ENCODE data around the gene PTP4A1. TPM values are rescaled to one million over a fixed set of nuclear protein-coding genes. Genes with fewer than 3 reads are reported as not detected.

PTP4A1 gene
- total RNA-seq, 1 donor, result 24.2 TPM

- H3K27ac ChIP-seq (ENCODE audit: low read depth, low read length), result no peak overlapping the region
- H3K36me3 ChIP-seq (ENCODE audit: insufficient read depth, low read length), result no peaks in the 10 kb centered on the region
- no peak for DNase-seq (ENCODE audit: insufficient read length, low spot score, missing footprints)
- H3K9me3 ChIP-seq (ENCODE audit: low read depth, low read length), result no peaks in the 10 kb centered on the region
- peak overlapping the region; percentile 93 for H2AFZ ChIP-seq (ENCODE audit: low read length)
- H3K4me1 ChIP-seq (ENCODE audit: insufficient read depth, low read length), result peaks cover 13% of the 10 kb centered on the region
- H3K27me3 ChIP-seq (ENCODE audit: insufficient read depth, low read length), result no peaks in the 10 kb centered on the region
- no peaks in the 10 kb centered on the region for H3K79me2 ChIP-seq (ENCODE audit: insufficient read depth, low read length)
- H3K4me2 ChIP-seq (ENCODE audit: insufficient read depth, low read length), result peak overlapping the region; percentile 96
- TF ChIP-seq CTCF (IDR thresholded peaks at IDR 0.05; ENCODE audit: extremely low read depth, low read depth, low read length), result peak; percentile 95
- H3K4me3 ChIP-seq (ENCODE audit: insufficient read depth, low read length), result peak overlapping the region; percentile 73
- H4K20me1 ChIP-seq (ENCODE audit: insufficient read depth, low read length), result no peaks in the 10 kb centered on the region
Measured at GRCh38 chr6:63598049-63599036, 26.1 kb downstream of the PTP4A1 start.

GRCh38 chr6:63599243-63599642 lies 27.0 kb downstream of the PTP4A1 start:
- H2AFZ ChIP-seq (ENCODE audit: low read length), result peak overlapping the region; percentile 36

DNA sequence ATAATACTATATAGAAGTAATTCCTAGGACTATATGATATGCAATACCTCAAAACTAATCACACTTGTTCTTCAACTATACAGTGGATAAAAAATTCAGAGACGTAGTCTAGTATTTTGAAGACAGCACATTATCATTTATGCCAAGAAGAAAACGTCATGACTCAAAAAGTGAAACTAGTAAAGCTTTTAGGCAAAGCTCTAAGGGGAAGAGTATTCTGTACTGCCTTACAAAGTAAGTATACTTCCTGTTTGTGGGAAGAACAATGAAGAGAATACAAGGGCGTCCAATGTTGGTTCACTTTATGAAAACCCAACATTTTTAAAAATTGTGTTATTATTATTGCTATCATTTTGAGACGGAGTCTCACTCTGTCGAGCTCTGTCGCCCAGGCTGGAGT lies 27.9 kb downstream of the PTP4A1 start:
- Histone ChIP-seq H3K4me3 (ENCODE audit: insufficient read depth, low read length) (no peak overlapping the region), H3K4me2 (ENCODE audit: insufficient read depth, low read length) (no peak overlapping the region), H3K27me3 (ENCODE audit: insufficient read depth, low read length) (no peaks in the 10 kb centered on the region), H4K20me1 (ENCODE audit: insufficient read depth, low read length) (no peaks in the 10 kb centered on the region), H3K4me1 (ENCODE audit: insufficient read depth, low read length) (peaks cover 13% of the 10 kb centered on the region), H2AFZ (ENCODE audit: low read length) (peak overlapping the region; percentile 44), H3K79me2 (ENCODE audit: insufficient read depth, low read length) (no peaks in the 10 kb centered on the region), H3K36me3 (ENCODE audit: insufficient read depth, low read length) (no peaks in the 10 kb centered on the region), H3K27ac (ENCODE audit: low read depth, low read length) (no peak overlapping the region), H3K9me3 (ENCODE audit: low read depth, low read length) (no peaks in the 10 kb centered on the region)
- no peak for DNase-seq (ENCODE audit: insufficient read length, low spot score, missing footprints)
- TF ChIP-seq CTCF (IDR thresholded peaks at IDR 0.05; ENCODE audit: extremely low read depth, low read depth, low read length), result no peak

More at GRCh38 chr6:63599243-63599642, 27.0 kb downstream of the PTP4A1 start:
- no peak for DNase-seq (ENCODE audit: insufficient read length, low spot score, missing footprints)
- Histone ChIP-seq H3K36me3 (ENCODE audit: insufficient read depth, low read length) (no peaks in the 10 kb centered on the region), H3K9me3 (ENCODE audit: low read depth, low read length) (no peaks in the 10 kb centered on the region), H3K4me2 (ENCODE audit: insufficient read depth, low read length) (no peak overlapping the region), H3K79me2 (ENCODE audit: insufficient read depth, low read length) (no peaks in the 10 kb centered on the region), H3K4me1 (ENCODE audit: insufficient read depth, low read length) (peaks cover 13% of the 10 kb centered on the region), H3K27me3 (ENCODE audit: insufficient read depth, low read length) (no peaks in the 10 kb centered on the region), H3K4me3 (ENCODE audit: insufficient read depth, low read length) (no peak overlapping the region), H3K27ac (ENCODE audit: low read depth, low read length) (no peak overlapping the region), H4K20me1 (ENCODE audit: insufficient read depth, low read length) (no peaks in the 10 kb centered on the region)
- no peak for TF ChIP-seq CTCF (IDR thresholded peaks at IDR 0.05; ENCODE audit: extremely low read depth, low read depth, low read length)

DNA sequence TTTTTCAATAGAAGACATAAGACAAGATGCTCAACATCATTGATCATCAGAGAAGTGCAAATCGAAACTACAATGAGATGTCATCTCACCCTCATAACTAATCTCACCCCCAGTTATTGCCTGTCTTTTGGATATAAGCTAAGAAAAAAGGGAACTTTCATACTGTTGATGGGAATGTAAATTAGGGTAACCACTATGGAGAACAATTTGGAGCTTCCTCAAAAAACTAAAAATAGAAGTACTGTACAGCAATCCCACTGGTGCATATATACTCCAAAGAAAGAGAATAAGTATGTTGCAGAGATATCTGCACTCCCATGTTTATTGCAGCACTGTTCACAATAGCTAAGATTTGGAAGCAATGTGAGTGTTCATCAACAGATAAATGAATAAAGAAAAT lies 37.0 kb downstream of the PTP4A1 start:
- DNase-seq (ENCODE audit: insufficient read length, low spot score, missing footprints), result no peak
- no peak for TF ChIP-seq CTCF (IDR thresholded peaks at IDR 0.05; ENCODE audit: extremely low read depth, low read depth, low read length)
- H4K20me1 ChIP-seq (ENCODE audit: insufficient read depth, low read length), result no peaks in the 10 kb centered on the region

More for the DNA sequence above, 37.0 kb downstream of the PTP4A1 start:
- no peak overlapping the region for H3K4me3 ChIP-seq (ENCODE audit: insufficient read depth, low read length)
- no peak overlapping the region for H3K27ac ChIP-seq (ENCODE audit: low read depth, low read length)
- H3K9me3 ChIP-seq (ENCODE audit: low read depth, low read length), result no peaks in the 10 kb centered on the region
- no peak overlapping the region for H2AFZ ChIP-seq (ENCODE audit: low read length)
- no peaks in the 10 kb centered on the region for H3K4me1 ChIP-seq (ENCODE audit: insufficient read depth, low read length)
- no peak overlapping the region for H3K4me2 ChIP-seq (ENCODE audit: insufficient read depth, low read length)
- H3K27me3 ChIP-seq (ENCODE audit: insufficient read depth, low read length), result no peaks in the 10 kb centered on the region
- H3K79me2 ChIP-seq (ENCODE audit: insufficient read depth, low read length), result no peaks in the 10 kb centered on the region
- H3K36me3 ChIP-seq (ENCODE audit: insufficient read depth, low read length), result no peaks in the 10 kb centered on the region

All from osteoblast (primary cell).